Keratinocyte (primary cell): ENCODE measurements around the gene RGS8. TPM values are rescaled to one million over a fixed set of nuclear protein-coding genes. Genes with fewer than 3 reads are reported as not detected.

Experiments used
- DNase-seq: peaks from one replicate; pipeline ENCODE4 v3.0.0-alpha.2; 2011; ENCODE audit warnings: low read depth, missing footprints, low spot score
- FAIRE-seq: peaks from 2 replicates; lab custom pipeline; 2011; peaks lifted over from hg19 to GRCh38; lab: Jason Lieb, UNC
- H2AFZ ChIP-seq: 2 replicates; pipeline ENCODE4 v1.6.0; 2012; ENCODE audit warnings: low read length, control low read depth, inconsistent platforms; ENCODE audit not compliant: control insufficient read depth
- H3K27ac ChIP-seq: 2 replicates; pipeline ENCODE4 v1.5.1; 2011; ENCODE audit warnings: low read length; ENCODE audit not compliant: control insufficient read depth, insufficient read depth
- H3K27me3 ChIP-seq: 3 replicates; pipeline ENCODE4 v1.6.0; 2011; ENCODE audit warnings: low read length; ENCODE audit not compliant: control insufficient read depth, insufficient read depth; ENCODE audit errors: extremely low read depth
- H3K36me3 ChIP-seq, 2 experiments: 2 replicates in 1 of 2; 3 replicates in 1 of 2; pipeline ENCODE4 v1.5.1; 2011; ENCODE audit warnings: low read length in 2 of 2, mild to moderate bottlenecking in 1 of 2; ENCODE audit not compliant: control insufficient read depth in 2 of 2, insufficient read depth in 2 of 2; ENCODE audit errors: extremely low read depth in 1 of 2
- H3K4me1 ChIP-seq: 3 replicates; pipeline ENCODE4 v1.5.1; 2011; ENCODE audit warnings: low read length; ENCODE audit not compliant: control insufficient read depth, insufficient read depth; ENCODE audit errors: extremely low read depth
- H3K4me2 ChIP-seq: 3 replicates; pipeline ENCODE4 v1.6.0; 2011; ENCODE audit warnings: low read depth, low read length; ENCODE audit not compliant: control insufficient read depth, insufficient read depth; ENCODE audit errors: extremely low read depth
- H3K4me3 ChIP-seq, 3 experiments: fragments of 200-600 bp in 1 of 3; sonication (generic) in 1 of 3; 2 replicates in 2 of 3; 3 replicates in 1 of 3; pipeline ENCODE4 v1.5.1; 2011 to 2016; ENCODE audit warnings: low read length in 3 of 3, mild to moderate bottlenecking in 3 of 3, control low read depth in 2 of 3, inconsistent platforms in 1 of 3, low read depth in 1 of 3, mixed read lengths in 1 of 3, mixed run types in 1 of 3, moderate library complexity in 1 of 3; ENCODE audit not compliant: control insufficient read depth in 2 of 3, insufficient read depth in 2 of 3; ENCODE audit errors: extremely low read depth in 1 of 3
- H3K79me2 ChIP-seq: 2 replicates; pipeline ENCODE4 v1.6.0; 2012; ENCODE audit warnings: low read length; ENCODE audit not compliant: control insufficient read depth, insufficient read depth
- H3K9ac ChIP-seq: 3 replicates; pipeline ENCODE4 v1.6.0; 2011; ENCODE audit warnings: low read length; ENCODE audit not compliant: control insufficient read depth, insufficient read depth; ENCODE audit errors: extremely low read depth
- H3K9me1 ChIP-seq: 3 replicates; pipeline ENCODE4 v1.6.0; 2011; ENCODE audit warnings: low read length; ENCODE audit not compliant: control insufficient read depth, insufficient read depth; ENCODE audit errors: extremely low read depth
- H3K9me3 ChIP-seq: 2 replicates; pipeline ENCODE4 v1.5.1; 2012; ENCODE audit warnings: low read depth, low read length; ENCODE audit not compliant: control insufficient read depth
- H4K20me1 ChIP-seq: 3 replicates; pipeline ENCODE4 v1.6.0; 2011; ENCODE audit warnings: low read length; ENCODE audit not compliant: control insufficient read depth, insufficient read depth; ENCODE audit errors: extremely low read depth
- CTCF ChIP-seq, 3 experiments: IDR thresholded peaks in 1 of 3; conservative IDR thresholded peaks in 1 of 3; optimal IDR thresholded peaks in 1 of 3; 2 replicates in 2 of 3; 3 replicates in 1 of 3; pipeline versions ENCODE3 to v1.5.1; 2011; ENCODE audit warnings: low read length in 3 of 3, mild to moderate bottlenecking in 3 of 3, moderate library complexity in 2 of 3, control low read depth in 1 of 3, inconsistent platforms in 1 of 3; ENCODE audit not compliant: insufficient read depth in 2 of 3; ENCODE audit errors: extremely low read depth in 1 of 3
- EZH2 ChIP-seq: IDR thresholded peaks from one replicate; pipeline ENCODE4 v1.6.1; 2012; ENCODE audit warnings: inconsistent platforms, mild to moderate bottlenecking, low read length, moderate library complexity
- dilution Hi-C: fragments of 300-500 bp; cut with MboI; formaldehyde crosslinking; loops from one replicate; pipeline ENCODE4 v1.7.0; 2020; ENCODE audit warnings: low sequenced_read_pairs; ENCODE audit not compliant: extremely low pct_ligation_motif_present
- polyA plus RNA-seq, 5 experiments: library from polyadenylated mRNA; depleted of rRNA in 3 of 5; stranded (reverse) in 3 of 5; stranded (forward) in 1 of 5; unstranded in 1 of 5; fragments of >200 nt; gene quantifications; 1 replicate in 1 of 5; 2 replicates in 3 of 5; 3 replicates in 1 of 5; pipeline versions ENCODE4 v1.2.1 to v1.2.3, GENCODE V29; 2011 to 2012; ENCODE audit warnings: missing spikeins in 2 of 5, low read depth in 1 of 5, low replicate concordance in 1 of 5

Gene RGS8
- polyA plus RNA-seq, 1 donor (not counting 4 experiments of a cell fraction or from before 2014, with no cell fraction given): not detected

- no peak for TF ChIP-seq EZH2
- no peak for TF ChIP-seq CTCF (optimal IDR thresholded peaks at IDR 0.05 in 1 of 3, IDR thresholded peaks at IDR 0.05 in 1 of 3, conservative IDR thresholded peaks at IDR 0.05 in 1 of 3; ENCODE audit: extremely low read depth in 1 of 3, insufficient read depth in 2 of 3, low read length in 3 of 3)
- H3K36me3 ChIP-seq: no peaks in the 10 kb centered on the region
- dilution Hi-C loops: no loop called here
- no peak overlapping the region for H3K4me2 ChIP-seq
- no peaks in the 10 kb centered on the region for H3K79me2 ChIP-seq
- no peak overlapping the region for H3K4me3 ChIP-seq
- DNase-seq (no peak), FAIRE-seq (no peak)
- no peak overlapping the region for H2AFZ ChIP-seq
- H3K4me1 ChIP-seq: no peaks in the 10 kb centered on the region
- H3K27me3 ChIP-seq: peaks cover 8% of the 10 kb centered on the region
- H4K20me1 ChIP-seq: no peaks in the 10 kb centered on the region
- no peaks in the 10 kb centered on the region for H3K9me1 ChIP-seq
- no peak overlapping the region for H3K27ac ChIP-seq
- no peaks in the 10 kb centered on the region for H3K9me3 ChIP-seq
- H3K9ac ChIP-seq: no peak overlapping the region
These were observed 828 bp upstream of the RGS8 start for GRCh38 chr1:182685215-182685614.

- no peaks in the 10 kb centered on the region for H4K20me1 ChIP-seq
- FAIRE-seq (no peak), DNase-seq (no peak)
- no peaks in the 10 kb centered on the region for H3K4me1 ChIP-seq
- dilution Hi-C loops: no loop called here
- H3K9me3 ChIP-seq: no peaks in the 10 kb centered on the region
- H3K27ac ChIP-seq: no peak overlapping the region
- TF ChIP-seq CTCF (optimal IDR thresholded peaks at IDR 0.05 in 1 of 3, IDR thresholded peaks at IDR 0.05 in 1 of 3, conservative IDR thresholded peaks at IDR 0.05 in 1 of 3; ENCODE audit: extremely low read depth in 1 of 3, insufficient read depth in 2 of 3, low read length in 3 of 3) (no peak), EZH2 (no peak)
- no peak overlapping the region for H3K9ac ChIP-seq
- no peak overlapping the region for H2AFZ ChIP-seq
- no peak overlapping the region for H3K4me3 ChIP-seq
- no peaks in the 10 kb centered on the region for H3K36me3 ChIP-seq
- H3K9me1 ChIP-seq: no peaks in the 10 kb centered on the region
- no peaks in the 10 kb centered on the region for H3K79me2 ChIP-seq
- H3K27me3 ChIP-seq: peaks cover 6% of the 10 kb centered on the region
- no peak overlapping the region for H3K4me2 ChIP-seq
These were observed 1.4 kb downstream of the RGS8 start for GRCh38 chr1:182682898-182683501.
